Activated CD4-positive, alpha-beta memory T cell treated with anti-CD3 and anti-CD28 coated beads, Interleukin-2, amount 10 ng/mL, durations not matched to agents 7 days and 5 days (primary cell): Measurements from ENCODE around the gene CREB3. TPM values are rescaled to one million over a fixed set of nuclear protein-coding genes. Genes with fewer than 3 reads are reported as not detected.
A peak's percentile ranks its signal among the peaks of the same experiment; 100 is the strongest.

ENCODE experiments used
- CTCF ChIA-PET: fragments of 350-600 bp; sonication (Branson Sonifier 250); formaldehyde crosslinking; loops from one replicate; lab custom pipeline; 2021; ENCODE audit warnings: antibody characterized with exemption, inconsistent platforms; lab: Charles Lee
- POLR2A ChIA-PET: fragments of 350-600 bp; sonication (Branson Sonifier 250); formaldehyde crosslinking; loops from one replicate; lab custom pipeline; 2021; ENCODE audit warnings: antibody characterized with exemption; lab: Charles Lee
- DNase-seq: peaks from one replicate; pipeline ENCODE4 v3.0.0-alpha.2; 2020
- H3K27ac Mint-ChIP-seq: one replicate; pipeline ENCODE4 v1.8.0; 2021; ENCODE audit warnings: mild to moderate bottlenecking, mixed read lengths
- H3K27me3 Mint-ChIP-seq: one replicate; pipeline ENCODE4 v1.8.0; 2021; ENCODE audit warnings: mixed read lengths
- H3K36me3 Mint-ChIP-seq: one replicate; pipeline ENCODE4 v1.8.0; 2021; ENCODE audit warnings: low read depth, mixed read lengths
- H3K4me1 Mint-ChIP-seq: one replicate; pipeline ENCODE4 v1.8.0; 2021; ENCODE audit warnings: mixed read lengths
- H3K4me3 Mint-ChIP-seq: one replicate; pipeline ENCODE4 v1.8.0; 2021; ENCODE audit warnings: mild to moderate bottlenecking, mixed read lengths
- H3K9me3 Mint-ChIP-seq: one replicate; pipeline ENCODE4 v1.8.0; 2021; ENCODE audit warnings: mixed read lengths
- total RNA-seq, 2 experiments: library from RNA; stranded (reverse); gene quantifications; one replicate each; pipeline ENCODE4 v1.2.3, GENCODE V29; 2021

Gene CREB3
- total RNA-seq, 2 experiments from 2014 or later = 23.2 to 24.1 TPM

GRCh38 chr9:35717132-35717870 is 15.2 kb upstream of the CREB3 start:
- POLR2A ChIA-PET = interaction anchor here (0.9 kb wide), 1 partner anchor 9 kb away, joined by 3 read pairs; no protein-coding TSS in a partner anchor

GRCh38 chr9:35718721-35719511 is 13.6 kb upstream of the CREB3 start:
- ChIA-PET POLR2A (no interaction called here), CTCF (interaction anchor here (3.8 kb wide), 1 partner anchor 23 kb away, joined by 18 read pairs; no protein-coding TSS in a partner anchor)
- Mint-ChIP-seq H3K36me3 (peaks cover 94% of the 10 kb centered on the region), H3K27me3 (no peaks in the 10 kb centered on the region), H3K9me3 (no peaks in the 10 kb centered on the region), H3K4me1 (no peaks in the 10 kb centered on the region), H3K27ac (no peak overlapping the region), H3K4me3 (no peak overlapping the region)
- DNase-seq = no peak

More at GRCh38 chr9:35717132-35717870, 15.2 kb upstream of the CREB3 start:
- H3K4me1 Mint-ChIP-seq = no peaks in the 10 kb centered on the region
- no peak overlapping the region for H3K27ac Mint-ChIP-seq
- CTCF ChIA-PET = interaction anchor here (0.8 kb wide), 1 partner anchor 11 kb away, joined by 3 read pairs; no protein-coding TSS in a partner anchor
- peaks cover 92% of the 10 kb centered on the region for H3K36me3 Mint-ChIP-seq
- no peak for DNase-seq
- no peak overlapping the region for H3K4me3 Mint-ChIP-seq
- no peaks in the 10 kb centered on the region for H3K9me3 Mint-ChIP-seq
- H3K27me3 Mint-ChIP-seq = no peaks in the 10 kb centered on the region

GRCh38 chr9:35719546-35719945 is 12.9 kb upstream of the CREB3 start:
- DNase-seq = no peak
- H3K4me1 Mint-ChIP-seq = no peaks in the 10 kb centered on the region
- no peaks in the 10 kb centered on the region for H3K9me3 Mint-ChIP-seq
- H3K27me3 Mint-ChIP-seq = no peaks in the 10 kb centered on the region
- H3K4me3 Mint-ChIP-seq = no peak overlapping the region
- ChIA-PET CTCF (interaction anchor here (3.8 kb wide), 1 partner anchor 24 kb away, joined by 18 read pairs; no protein-coding TSS in a partner anchor), POLR2A (no interaction called here)
- H3K27ac Mint-ChIP-seq = no peak overlapping the region
- peaks cover 94% of the 10 kb centered on the region for H3K36me3 Mint-ChIP-seq

GRCh38 chr9:35723426-35723825 is 9.0 kb upstream of the CREB3 start:
- ChIA-PET POLR2A (no interaction called here), CTCF (interaction anchor here (0.8 to 1.5 kb wide), 3 partner anchors 27 to 109 kb away, joined by 3 read pairs; no protein-coding TSS in a partner anchor)
- Mint-ChIP-seq H3K36me3 (peaks cover 82% of the 10 kb centered on the region), H3K4me3 (no peak overlapping the region), H3K27me3 (no peaks in the 10 kb centered on the region), H3K4me1 (no peaks in the 10 kb centered on the region), H3K27ac (no peak overlapping the region), H3K9me3 (no peaks in the 10 kb centered on the region)
- DNase-seq = no peak

DNA sequence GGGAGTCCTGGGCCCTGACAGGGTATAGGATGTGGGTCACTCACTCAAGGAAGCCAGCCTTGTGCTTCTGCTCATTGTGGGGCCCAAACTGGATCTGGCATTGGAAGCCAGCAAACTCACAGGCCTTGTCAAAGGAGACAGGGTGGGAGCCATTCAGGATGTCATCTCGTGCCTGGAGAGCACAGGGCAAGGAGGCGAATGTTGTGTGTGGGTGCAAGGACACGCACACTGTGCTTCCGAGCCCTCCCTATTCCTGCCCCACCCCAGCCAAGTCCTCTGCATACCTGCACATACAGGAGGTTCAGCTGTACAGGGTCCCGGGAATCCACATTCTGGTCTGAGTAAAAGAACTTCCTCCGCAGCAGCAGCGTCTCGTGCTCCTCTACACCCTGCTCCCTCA is 8.6 kb upstream of the CREB3 start:
- ChIA-PET POLR2A (no interaction called here), CTCF (interaction anchor here (0.8 to 1.5 kb wide), 3 partner anchors 28 to 110 kb away, joined by 3 read pairs; no protein-coding TSS in a partner anchor)
- peaks cover 77% of the 10 kb centered on the region for H3K36me3 Mint-ChIP-seq
- H3K4me3 Mint-ChIP-seq = no peak overlapping the region
- no peaks in the 10 kb centered on the region for H3K9me3 Mint-ChIP-seq
- no peaks in the 10 kb centered on the region for H3K4me1 Mint-ChIP-seq
- no peak for DNase-seq
- no peak overlapping the region for H3K27ac Mint-ChIP-seq
- H3K27me3 Mint-ChIP-seq = no peaks in the 10 kb centered on the region

GRCh38 chr9:35725362-35725761 is 7.1 kb upstream of the CREB3 start:
- Mint-ChIP-seq H3K27ac (no peak overlapping the region), H3K4me3 (no peak overlapping the region), H3K36me3 (peaks cover 66% of the 10 kb centered on the region), H3K27me3 (no peaks in the 10 kb centered on the region), H3K9me3 (no peaks in the 10 kb centered on the region), H3K4me1 (no peaks in the 10 kb centered on the region)
- ChIA-PET CTCF (interaction anchor here (5.3 to 8.0 kb wide), 2 partner anchors 29 to 78 kb away, joined by 31 to 58 read pairs; partner anchors contain the start of gene SIT1), POLR2A (no interaction called here)
- no peak for DNase-seq

GRCh38 chr9:35726931-35727330 is 5.5 kb upstream of the CREB3 start:
- H3K27me3 Mint-ChIP-seq = no peaks in the 10 kb centered on the region
- DNase-seq = peak; percentile 56
- no peak overlapping the region for H3K27ac Mint-ChIP-seq
- H3K9me3 Mint-ChIP-seq = no peaks in the 10 kb centered on the region
- ChIA-PET CTCF (interaction anchor here (0.9 to 8.0 kb wide), 13 partner anchors 9 to 1080 kb away, joined by 3 to 95 read pairs (median 6); partner anchors contain the start of genes ARHGEF39, CCDC107, GALT and GBA2), POLR2A (interaction anchor here (1.0 to 7.6 kb wide), 6 partner anchors 9 to 78 kb away, joined by 3 to 147 read pairs (median 48); partner anchors contain the start of genes ARHGEF39, CCDC107, GBA2 and RGP1)
- peak overlapping the region; percentile 52 for H3K4me3 Mint-ChIP-seq
- no peaks in the 10 kb centered on the region for H3K4me1 Mint-ChIP-seq
- peaks cover 60% of the 10 kb centered on the region for H3K36me3 Mint-ChIP-seq

DNA sequence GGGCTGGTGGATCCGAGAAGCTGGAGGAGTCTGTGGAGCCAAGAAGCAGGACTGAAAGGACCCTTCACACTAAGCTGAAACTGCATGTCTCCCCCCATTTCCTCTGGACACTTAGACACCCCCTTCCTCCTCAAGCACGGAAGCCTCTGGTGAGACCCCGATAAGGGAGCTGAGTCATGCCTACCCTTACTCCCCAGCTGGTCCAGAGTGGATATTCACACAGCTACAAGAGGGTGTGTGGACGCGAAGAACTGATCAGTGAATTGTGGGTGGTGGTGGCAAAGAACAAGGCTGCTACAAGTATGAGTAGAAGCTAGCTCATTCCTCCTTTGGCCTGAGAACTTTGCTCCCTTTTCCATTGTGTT is 4.8 kb upstream of the CREB3 start:
- H3K36me3 Mint-ChIP-seq = peaks cover 54% of the 10 kb centered on the region
- H3K27me3 Mint-ChIP-seq = no peaks in the 10 kb centered on the region
- ChIA-PET CTCF (interaction anchor here (0.9 to 8.0 kb wide), 18 partner anchors 9 to 1081 kb away, joined by 3 to 95 read pairs (median 5); partner anchors contain the start of genes ARHGEF39, CCDC107, GALT and GBA2), POLR2A (interaction anchor here (0.8 to 7.6 kb wide), 8 partner anchors 13 to 111 kb away, joined by 3 to 147 read pairs (median 8); partner anchors contain the start of genes ARHGEF39, CCDC107, GBA2 and RGP1)
- H3K4me3 Mint-ChIP-seq = no peak overlapping the region
- DNase-seq = no peak
- H3K4me1 Mint-ChIP-seq = no peaks in the 10 kb centered on the region
- H3K27ac Mint-ChIP-seq = no peak overlapping the region
- no peaks in the 10 kb centered on the region for H3K9me3 Mint-ChIP-seq

- H3K36me3 Mint-ChIP-seq = peaks cover 50% of the 10 kb centered on the region
These were observed 4.2 kb upstream of the CREB3 start for GRCh38 chr9:35728041-35728971.

DNA sequence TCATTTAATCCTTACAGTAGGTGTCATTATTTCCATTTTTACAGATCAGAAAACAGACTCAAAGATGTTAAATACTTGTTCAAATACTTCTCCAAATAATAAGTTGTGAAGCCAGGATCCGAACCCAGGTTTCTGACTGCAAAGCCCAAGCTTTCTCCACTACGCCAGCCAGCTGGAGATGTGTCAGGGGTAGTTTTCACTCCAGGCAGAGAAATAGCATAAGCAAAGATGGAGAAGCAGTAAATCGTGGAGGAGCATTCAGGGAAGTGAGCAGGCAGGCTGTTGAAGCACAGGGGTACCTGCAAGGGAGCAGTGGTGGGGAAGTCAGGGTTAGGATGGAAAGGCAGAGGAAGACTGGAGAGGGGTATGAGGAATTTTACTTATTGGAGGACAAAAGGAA is 3.4 kb upstream of the CREB3 start:
- Mint-ChIP-seq H3K27me3 (no peaks in the 10 kb centered on the region), H3K4me3 (no peak overlapping the region), H3K36me3 (peaks cover 45% of the 10 kb centered on the region), H3K4me1 (peaks cover 11% of the 10 kb centered on the region), H3K9me3 (no peaks in the 10 kb centered on the region), H3K27ac (no peak overlapping the region)
- no peak for DNase-seq
- ChIA-PET POLR2A (interaction anchor here (0.6 to 7.6 kb wide), 8 partner anchors 18 to 159 kb away, joined by 3 to 147 read pairs (median 4); partner anchors contain the start of genes ARHGEF39, CCDC107, GBA2 and HINT2), CTCF (interaction anchor here (0.6 to 8.0 kb wide), 13 partner anchors 15 to 615 kb away, joined by 3 to 95 read pairs (median 5); partner anchors contain the start of genes ARHGEF39, CCDC107, GBA2 and RGP1)

More at GRCh38 chr9:35728041-35728971, 4.2 kb upstream of the CREB3 start:
- Mint-ChIP-seq H3K4me3 (no peak overlapping the region), H3K27ac (no peak overlapping the region), H3K9me3 (no peaks in the 10 kb centered on the region), H3K27me3 (no peaks in the 10 kb centered on the region), H3K4me1 (peaks cover 5% of the 10 kb centered on the region)
- peak; percentile 66 for DNase-seq
- CTCF ChIA-PET = interaction anchor here (0.7 to 8.0 kb wide), 16 partner anchors 13 to 154 kb away, joined by 3 to 95 read pairs (median 5); partner anchors contain the start of genes ARHGEF39, CCDC107, GBA2 and RGP1
- POLR2A ChIA-PET = interaction anchor here (0.6 to 7.6 kb wide), 10 partner anchors 14 to 158 kb away, joined by 3 to 147 read pairs (median 4); partner anchors contain the start of genes ARHGEF39, CCDC107, GBA2 and HINT2
